ENCODE measurements around the gene DNAH10.
"Not testable (repeated sequence)": the region's sequence is repeated elsewhere in the genome, so short reads cannot be mapped to it uniquely, and the experiment has no call there.

Gene DNAH10

DNA sequence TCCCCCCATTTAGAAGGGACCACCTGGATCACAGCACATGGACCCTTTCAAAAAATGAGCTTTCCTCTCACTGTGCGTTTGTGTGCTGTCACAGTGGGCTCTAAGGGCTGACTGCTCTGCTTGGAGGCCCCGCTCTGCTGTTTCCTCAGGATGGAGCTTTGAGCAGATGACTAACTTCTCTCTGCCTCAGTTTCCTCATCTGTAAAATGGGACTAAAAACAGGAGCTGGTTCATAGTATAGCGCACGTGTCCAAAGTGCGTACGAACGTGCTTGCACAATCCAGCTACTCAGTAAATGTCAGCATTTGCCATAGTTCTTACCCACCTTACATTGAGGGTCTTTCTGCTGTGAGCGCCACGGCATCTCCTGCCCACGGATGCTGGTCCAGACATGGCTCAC lies 12.7 kb upstream of the DNAH10 start:
- DNase-seq = no peak

DNA sequence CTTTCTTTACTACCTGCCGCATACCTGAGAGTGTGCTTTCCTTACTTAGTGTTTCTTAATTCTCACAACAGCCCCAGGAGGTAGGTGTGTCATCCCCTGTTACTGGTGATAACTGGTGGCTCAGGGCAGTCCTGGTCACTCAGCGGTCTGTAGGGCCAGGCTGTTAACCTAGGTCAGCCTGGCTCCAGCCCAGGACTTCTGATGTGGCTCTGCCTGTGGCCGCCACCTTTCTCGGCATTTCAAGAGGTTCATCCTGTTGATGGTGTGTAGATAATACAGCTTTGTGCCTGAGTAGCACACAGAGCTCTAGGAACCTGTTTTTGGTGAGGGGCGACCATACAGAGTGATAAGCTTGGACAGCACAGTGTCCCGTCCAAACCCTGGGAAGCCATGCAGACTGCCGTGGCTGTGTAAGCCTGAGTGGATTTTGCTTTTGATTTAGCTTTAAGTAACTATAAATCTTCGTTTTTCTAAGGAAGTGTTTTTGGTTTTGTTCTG lies 11.9 kb upstream of the DNAH10 start:
- no peak for DNase-seq

DNA sequence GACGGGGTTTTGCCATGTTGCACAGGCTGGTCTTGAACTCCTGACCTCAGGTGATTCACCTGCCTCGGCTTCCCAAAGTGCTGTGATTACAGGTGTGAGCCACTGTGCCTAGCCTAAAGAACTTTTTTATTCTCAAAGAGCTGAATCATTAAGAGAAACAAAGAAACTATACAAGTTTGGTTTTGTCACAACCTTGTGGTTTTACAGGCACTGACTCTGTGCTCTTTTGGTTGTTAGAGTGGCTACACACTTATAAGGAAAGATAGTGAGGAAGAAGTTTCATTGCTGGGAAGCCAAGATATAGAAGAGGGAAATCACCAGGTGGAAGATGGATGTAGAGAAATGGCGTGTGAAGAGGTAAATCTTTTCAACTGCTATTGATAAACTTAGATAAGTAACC lies 10.1 kb upstream of the DNAH10 start:
- DNase-seq = no peak

DNA sequence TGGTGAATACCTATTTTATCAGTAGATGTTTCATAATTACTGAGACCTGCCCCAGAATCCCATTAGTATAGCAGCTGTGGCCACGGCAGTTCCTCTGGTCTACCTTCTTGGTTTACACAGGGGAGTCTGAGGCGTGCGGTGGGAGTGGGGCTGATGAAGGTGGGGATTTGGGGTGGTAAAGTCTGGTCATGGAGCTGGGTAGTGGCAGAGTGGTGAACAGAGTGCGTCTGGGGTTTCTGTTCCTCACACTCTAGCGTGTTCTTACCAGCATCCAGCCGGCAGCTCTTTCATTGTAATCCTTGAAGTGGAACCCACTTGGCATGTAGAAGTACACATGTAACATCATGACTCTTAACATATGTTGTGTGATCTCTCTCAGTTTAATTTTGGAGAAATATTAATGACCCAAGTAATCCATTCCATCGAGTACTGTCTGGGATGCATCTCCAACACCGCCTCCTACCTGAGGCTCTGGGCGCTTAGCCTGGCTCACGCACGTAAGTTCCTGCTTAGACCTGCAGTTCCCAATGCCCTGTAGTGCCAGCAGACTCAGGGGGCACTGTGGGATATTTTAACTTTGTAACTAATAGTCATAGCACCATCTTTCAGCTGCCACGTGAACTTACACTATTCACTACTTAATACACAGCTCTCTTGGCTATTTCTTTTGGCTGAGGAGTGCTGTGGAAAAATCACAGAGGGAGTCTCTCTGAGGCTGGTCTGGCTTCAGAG lies 7.9 kb upstream of the DNAH10 start:
- no peak for DNase-seq

DNA sequence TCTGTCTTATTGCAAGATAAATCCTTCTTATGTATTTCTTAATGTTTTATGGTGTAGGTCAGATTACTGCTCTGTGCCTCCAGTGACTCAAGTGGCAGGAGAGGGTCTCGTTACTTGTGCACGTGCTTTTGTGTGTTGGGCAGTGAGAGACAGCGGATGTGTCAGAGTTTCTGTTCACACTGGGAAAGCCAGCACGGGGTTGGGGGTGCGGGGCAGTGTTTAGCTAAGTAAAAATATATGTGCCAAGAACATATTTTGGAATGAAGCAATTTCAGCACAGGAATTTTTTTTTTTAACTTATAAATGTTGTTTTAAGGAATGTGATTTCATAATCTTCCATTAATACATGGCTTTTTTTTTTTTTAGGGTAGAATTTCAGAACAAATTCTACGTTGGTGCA lies 4.5 kb upstream of the DNAH10 start:
- no peak for DNase-seq

DNA sequence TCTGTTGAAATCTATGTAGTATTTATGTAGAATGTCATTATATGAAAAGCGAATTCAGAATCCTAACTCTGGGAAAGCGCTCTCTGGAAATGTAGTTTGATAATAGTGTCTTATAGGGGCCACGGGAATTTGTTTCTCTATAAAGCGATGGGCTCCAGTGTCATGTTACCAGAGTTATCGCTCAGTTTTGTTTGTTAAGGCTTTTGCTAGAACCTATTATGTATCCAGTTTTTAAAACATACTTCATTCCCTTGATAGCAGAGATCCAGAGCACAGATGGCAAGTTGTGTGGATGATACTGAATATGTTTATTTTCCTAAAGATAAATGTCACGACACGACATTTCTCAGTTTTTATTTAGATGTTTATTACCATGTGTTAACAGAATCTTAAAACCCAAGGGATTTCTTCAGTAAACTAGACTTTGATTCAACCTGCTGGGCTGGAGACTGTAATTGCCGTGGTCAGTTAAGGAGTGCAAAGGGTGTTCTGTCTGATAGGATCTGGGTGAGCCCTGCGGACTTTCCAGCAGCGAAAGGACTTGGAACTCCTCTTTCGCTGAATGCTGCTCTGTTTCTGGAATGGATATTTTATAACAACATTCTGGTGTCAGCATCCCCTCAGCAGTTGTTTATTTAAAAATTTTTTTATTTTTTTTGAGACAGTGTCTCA lies 1.7 kb upstream of the DNAH10 start:
- DNase-seq = no peak

DNA sequence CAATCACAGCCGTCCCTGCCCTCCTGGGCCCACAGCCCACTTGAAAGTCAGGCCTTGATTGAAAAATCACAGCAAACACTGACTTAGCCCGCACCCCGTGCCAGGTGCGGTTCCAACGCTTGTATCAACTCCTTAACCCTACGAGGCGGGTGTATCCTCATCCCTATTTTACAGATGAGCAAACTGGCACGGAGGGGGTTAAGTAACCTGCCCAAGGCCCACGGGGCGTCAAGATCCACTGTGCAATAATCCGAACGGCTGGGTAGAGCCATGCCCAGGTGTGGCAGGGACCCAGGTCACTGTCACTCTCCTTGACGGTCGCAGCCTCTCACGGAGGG lies 583 bp downstream of the DNAH10 start:
- DNase-seq = no peak

DNA sequence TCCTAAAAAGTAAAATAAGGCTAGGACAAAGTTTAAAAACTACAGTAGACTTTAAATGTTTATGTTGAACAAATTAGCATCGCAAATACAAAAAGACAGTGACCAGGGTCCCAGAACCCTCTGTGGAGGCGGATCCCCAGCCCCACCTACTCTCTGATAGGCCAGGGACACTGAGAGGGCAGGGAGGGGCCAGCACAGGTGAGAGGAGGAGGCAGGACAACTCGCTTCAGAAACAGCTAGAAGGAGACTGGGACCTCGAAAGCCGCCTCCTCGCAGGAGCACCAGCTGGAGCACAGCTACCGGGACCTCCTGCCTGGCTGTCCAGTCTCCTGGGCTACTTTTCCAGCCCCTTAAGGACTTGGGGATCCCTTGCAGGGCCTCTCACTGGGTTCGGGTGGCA lies 992 bp downstream of the DNAH10 start:
- no peak for DNase-seq

DNA sequence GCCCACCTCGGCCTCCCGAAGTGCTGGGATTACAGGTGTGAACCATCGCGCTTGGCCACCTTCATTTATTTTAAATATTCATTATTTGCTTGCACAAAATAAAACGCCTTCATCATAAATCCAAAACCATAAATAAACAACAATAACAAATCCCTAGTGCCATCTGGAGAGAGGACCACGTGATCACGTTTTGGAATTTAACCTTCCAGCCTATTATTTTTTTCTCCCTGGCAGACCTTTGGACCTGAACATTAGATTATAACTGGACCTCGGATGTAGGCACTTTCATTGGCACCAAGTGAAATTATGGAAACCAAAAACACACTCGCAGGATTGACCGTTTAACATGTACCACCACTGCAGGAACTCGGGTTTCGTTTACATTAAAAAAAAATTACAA lies 2.0 kb downstream of the DNAH10 start:
- no peak for DNase-seq

DNA sequence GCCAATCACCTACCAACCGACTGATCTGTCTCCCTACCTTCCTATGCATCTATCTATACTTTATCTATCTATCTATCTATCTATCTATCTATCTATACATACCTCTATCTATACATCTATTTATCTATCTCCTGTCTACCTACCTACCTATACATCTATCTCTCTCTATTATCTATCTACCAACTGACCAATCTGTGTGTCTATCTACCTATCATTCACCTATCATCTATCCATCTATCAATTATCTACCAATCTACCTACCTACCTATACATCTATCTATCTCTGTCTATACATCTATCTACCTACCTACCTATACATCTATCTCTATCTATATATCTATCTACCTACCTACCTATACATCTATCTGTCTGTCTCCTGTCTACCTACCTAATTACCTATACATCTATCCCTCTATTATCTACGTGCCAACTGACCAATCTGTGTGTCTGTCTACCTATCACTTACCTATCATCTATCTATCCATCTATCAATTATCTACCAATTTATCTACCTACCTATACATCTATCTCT lies 3.5 kb downstream of the DNAH10 start:
- no peak for DNase-seq

DNA sequence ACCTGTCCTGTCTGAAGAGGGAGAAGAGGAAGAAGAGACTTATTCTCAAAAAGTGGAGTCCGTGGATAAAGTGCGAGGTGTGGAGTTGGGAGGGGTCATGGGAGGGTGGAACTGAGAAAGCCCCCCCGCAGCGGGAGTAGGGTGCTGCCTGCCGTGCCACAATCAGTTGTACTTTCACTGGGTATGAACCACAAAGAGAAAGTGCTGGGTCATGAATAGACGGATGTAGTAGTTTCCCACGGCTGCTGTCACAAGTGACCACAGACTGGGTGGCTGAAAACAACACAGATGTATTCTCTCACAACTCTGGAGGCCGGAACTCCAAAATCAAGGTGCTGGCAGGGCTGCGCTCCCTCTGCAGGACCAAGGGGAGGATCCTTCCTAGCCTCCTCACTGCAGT lies 5.5 kb downstream of the DNAH10 start:
- no peak for DNase-seq

DNA sequence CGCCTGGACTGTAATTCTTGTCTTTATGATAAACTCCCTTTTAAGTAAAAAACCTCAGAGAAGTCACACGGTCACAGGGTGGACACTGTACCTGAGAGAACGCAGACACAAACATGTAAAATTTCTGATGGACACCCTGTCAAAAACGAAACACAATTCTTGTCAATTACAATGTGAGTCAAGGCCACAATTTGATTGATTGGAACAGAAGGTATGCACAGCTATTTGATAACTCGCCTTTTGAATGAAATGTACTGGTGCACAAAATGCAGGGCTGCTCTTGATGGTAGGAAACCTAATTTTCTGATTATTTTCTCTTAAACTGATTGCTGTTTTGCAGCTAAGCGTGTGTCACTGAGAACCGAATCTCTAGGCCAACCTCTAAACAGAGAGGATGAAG lies 9.2 kb downstream of the DNAH10 start:
- DNase-seq = no peak

DNA sequence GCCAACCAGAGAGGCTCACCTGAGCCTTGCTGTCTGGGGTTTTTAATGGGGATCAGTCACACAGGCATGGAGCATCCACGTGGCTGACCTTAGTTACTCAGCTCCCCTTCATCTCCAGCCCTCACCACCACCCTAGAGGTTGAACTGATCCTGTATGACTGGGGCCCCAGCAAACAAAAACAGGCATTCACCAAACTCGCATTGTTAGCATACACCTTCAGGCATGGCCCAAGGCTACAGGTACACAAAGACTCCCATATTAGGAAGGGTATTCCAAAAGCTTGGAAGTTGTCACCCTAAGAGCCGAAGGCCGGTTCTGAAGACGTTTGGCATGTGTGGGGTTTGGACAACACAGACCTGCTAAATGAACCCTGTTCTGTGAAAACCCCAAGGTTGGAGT lies 10.0 kb downstream of the DNAH10 start:
- DNase-seq = no peak

DNA sequence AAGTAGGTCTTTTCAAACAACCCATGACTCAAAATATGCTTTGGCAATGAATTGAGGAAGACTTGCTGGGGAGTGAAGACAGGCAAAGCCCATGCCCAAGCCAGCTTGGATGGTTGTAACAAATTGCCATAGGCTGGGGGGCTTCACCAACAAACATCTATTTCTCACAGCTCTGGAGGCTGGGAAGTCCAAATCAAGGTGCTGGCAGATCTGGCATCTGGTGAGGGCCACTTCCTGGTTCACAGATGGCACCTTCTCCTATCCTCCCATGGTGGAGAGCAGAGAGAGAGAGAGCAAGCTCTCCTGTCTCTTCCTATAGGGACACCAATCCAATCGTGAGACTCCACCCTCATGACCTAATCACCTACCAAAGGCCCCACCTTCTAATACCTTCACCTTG lies 11.3 kb downstream of the DNAH10 start:
- DNase-seq = no peak

DNA sequence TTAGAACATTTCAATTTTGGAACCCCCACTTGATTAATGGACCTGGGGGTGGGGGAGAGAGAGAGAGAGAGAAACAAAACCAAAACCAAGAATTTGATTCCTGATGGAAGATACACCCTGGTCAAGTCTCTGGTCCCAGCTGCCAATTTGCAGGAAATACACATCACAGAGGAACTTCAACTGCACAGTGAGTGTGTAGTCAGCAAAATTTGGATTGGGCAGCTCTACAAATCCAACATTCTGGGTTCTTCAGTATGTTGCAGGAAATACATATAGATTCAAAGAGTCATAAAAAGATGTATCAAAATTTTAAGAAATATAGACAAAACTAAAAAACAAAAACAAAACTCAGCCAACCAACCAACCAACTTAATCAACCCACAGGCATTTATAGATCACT lies 17.4 kb downstream of the DNAH10 start:
- no peak for DNase-seq

DNA sequence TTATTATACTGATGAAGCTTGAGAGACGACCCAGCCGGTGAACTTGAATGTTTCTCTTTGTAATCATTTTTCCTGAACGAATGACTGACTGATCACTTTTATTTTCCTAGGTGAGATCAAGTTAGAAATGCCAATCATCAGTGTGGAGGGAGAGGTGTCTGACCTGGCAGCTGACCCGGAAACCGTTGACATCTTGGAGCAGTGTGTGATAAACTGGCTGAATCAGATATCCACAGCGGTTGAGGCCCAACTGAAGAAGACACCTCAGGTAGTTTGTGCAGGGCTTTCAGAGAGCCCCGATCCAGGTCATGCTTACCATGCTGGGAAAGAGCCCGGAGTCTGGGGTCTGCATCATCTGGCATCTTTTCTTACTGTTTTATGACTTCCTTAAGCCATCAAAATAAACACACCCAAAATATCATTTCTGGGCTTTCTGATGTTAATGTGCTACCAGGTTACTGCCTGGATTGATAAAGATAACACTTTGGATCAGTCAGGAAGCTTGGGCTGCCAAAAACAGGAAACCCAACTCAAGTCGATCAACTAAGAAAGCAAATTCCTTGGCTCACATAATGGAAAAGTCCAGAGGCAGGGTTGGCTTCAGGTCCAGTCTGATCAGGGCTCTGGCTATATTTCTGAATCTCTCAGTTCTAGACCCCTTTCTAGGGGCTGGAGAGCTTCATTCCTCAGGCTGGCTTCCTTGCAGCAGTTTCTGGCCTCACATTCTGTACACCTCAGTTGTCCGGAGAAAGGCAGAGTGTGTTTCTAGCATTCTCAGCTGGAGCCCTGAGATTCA lies 21.1 kb downstream of the DNAH10 start:
- no peak for DNase-seq

DNA sequence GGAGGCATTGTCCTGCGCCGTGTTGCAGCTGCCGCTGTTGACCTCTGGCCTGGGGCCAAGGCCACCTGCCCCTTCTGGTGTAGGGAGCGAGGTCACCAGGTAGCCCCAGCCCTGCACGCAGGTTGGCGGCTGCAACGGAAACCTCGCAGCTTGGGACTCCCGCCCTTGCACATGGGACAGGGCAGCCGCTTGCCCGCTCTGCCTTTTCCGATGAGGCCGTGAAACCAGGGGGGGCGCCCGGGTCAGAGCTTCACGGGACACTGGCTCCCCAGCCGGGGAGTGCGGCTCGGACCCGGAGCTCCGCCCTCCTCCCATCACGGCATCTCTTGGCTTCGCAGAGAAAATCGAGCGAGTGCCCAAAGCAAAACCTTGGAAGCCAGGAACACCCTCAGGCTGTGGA lies 25.4 kb downstream of the DNAH10 start:
- no peak for DNase-seq

DNA sequence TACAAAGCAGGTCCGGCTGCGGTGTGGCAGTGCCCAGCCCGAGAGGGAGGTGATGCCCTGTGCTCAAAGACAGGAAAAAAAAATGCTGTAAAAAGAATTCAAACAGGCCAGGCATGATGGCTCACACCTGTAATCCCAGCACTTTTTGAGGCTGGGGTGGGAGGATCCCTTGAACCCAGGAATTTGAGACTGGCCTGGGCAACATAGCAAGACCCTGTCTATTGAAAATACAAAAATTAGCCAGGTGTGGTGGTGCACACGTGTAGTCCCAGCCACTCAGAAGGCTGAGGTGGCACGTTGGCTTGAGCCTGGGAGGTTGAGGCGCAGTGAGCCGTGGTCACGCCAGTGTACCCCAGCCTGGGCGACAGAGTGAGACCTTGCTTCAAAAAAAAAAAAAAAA lies 26.4 kb downstream of the DNAH10 start:
- no peak for DNase-seq

DNA sequence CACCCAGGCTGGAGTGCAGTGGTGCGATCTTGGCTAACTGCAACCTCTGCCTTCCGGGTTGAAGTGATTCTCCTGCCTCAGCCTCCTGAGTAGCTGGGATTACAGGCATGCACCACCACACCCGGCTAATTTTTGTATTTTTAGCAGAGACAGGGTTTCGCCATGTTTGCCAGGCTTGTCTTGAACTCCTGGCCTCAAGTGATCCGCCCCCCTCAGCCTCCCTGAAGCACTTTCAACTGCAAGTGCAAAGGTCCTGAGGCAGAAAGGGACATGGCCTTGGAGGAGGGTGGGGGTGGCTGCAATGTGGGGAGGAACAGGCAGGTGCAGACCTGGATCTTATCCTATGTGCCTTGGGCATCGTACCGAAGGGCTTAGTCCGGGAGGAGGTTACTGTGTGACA lies 27.3 kb downstream of the DNAH10 start:
- DNase-seq = not testable (repeated sequence)

DNA sequence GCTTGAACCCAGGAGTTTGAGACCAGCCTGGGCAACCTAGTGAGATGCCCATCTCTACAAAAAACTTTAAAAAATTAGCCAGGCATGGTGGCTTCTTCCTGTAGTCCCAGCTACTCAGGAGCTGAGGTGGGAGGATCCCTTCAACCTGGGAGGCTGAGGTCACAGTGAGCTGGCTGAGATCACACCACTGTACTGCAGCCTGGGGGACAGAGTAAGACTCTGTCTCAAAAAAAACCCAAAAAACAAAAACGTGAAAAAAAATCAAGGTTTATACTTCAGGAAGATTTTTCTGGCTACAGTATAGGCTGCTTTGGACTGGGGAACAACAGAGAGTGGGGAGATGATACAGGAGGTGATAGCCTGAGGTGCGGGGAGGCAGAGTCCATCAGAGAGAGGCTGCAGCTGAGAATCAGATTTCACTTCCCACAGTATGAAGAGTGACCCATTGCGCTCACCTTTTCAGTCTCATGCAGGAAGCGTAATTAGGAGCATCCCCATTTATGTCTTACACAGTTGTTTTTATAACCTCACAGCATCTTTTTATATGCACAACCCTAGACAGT lies 28.9 kb downstream of the DNAH10 start:
- no peak for DNase-seq

DNA sequence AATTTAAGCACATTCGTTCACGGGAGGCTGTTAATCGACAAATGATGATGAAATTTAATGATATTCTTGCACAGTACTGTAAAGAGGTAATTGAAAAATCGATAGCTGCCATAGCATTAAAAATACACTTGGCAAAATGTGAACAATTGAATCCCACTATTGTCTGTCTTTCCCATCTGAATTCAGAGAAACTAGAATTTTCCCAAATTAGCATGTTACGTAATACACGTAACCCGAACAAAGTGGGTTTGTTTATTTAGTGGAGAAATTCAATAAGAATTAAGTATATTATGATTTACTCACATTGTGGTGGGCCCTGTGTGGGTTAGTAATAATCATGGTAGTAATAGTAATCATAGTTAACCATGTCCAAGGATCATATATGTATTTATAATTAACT lies 31.9 kb downstream of the DNAH10 start:
- DNase-seq = no peak

DNA sequence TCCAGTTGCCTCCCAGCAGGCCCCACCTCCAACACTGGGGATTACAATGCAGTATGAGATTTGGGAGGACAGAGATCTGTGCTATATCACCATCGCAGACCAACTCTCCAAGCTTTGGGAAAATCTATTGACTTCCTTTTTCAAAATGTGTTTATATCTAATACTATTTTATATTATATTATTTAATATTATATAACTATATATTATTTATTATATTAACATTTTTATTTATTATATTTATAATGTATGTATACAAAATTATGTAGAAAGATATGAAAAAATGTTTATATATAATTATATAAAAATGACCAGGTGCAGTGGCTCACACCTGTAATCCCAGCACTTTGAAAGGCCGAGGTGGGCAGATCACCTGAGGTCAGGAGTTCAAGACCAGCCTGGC lies 36.4 kb downstream of the DNAH10 start:
- no peak for DNase-seq

DNA sequence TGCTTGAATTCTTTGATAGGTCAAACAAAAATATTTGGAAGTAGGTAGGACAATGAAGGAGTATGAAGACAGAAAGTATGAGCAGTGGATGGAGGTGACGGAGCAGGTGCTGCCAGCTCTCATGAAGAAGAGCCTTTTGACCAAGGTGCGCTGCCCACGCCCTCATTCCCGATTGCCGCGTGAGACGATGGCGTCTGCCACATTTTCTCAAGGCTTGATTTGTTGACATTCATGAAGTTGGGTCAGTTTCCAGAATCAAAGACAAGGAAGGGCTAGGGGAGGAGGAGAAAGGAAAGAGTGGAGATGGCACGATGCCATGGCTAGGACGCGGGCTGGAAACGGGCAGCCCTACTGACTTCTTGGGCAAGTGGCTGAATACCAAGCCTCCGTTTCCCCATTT lies 37.1 kb downstream of the DNAH10 start:
- no peak for DNase-seq

Data from activated CD4-positive, alpha-beta T cell treated with anti-CD3 and anti-CD28 coated beads for 1 hour (primary cell).